Neural cell (in vitro differentiated cells): ENCODE results near the gene QSOX2.

Source experiments
- EP300 ChIP-seq: fragments of 450-650 bp; conservative IDR thresholded peaks from 2 replicates; pipeline ENCODE4 v1.6.1; 2014; ENCODE audit warnings: antibody characterized with exemption, mild to moderate bottlenecking, moderate library complexity; ENCODE audit not compliant: poor library complexity, severe bottlenecking
- EZH2 ChIP-seq: fragments of 200-600, 300-800 bp; shearing (Covaris generic), sonication (generic); IDR thresholded peaks from 2 replicates; pipeline ENCODE4 v1.6.1; 2014; ENCODE audit warnings: antibody characterized with exemption, low read length, borderline replicate concordance, mild to moderate bottlenecking; ENCODE audit not compliant: insufficient read depth, poor library complexity, severe bottlenecking
- RAD21 ChIP-seq: fragments of 450-650 bp; conservative IDR thresholded peaks from 2 replicates; pipeline ENCODE4 v1.6.1; 2014; ENCODE audit warnings: antibody characterized with exemption, mild to moderate bottlenecking, moderate library complexity
- TF ChIP-seq, protein P1 (sequence below): fragments of 450-650 bp; IDR thresholded peaks from 2 replicates; pipeline ENCODE4 v1.5.1; 2014; ENCODE audit warnings: antibody characterized with exemption, mild to moderate bottlenecking, moderate library complexity; ENCODE audit not compliant: poor library complexity, severe bottlenecking
- TF ChIP-seq, protein P2 (sequence below): IDR thresholded peaks from 2 replicates; pipeline ENCODE4 v1.6.1; 2012; ENCODE audit warnings: borderline replicate concordance

DNA sequence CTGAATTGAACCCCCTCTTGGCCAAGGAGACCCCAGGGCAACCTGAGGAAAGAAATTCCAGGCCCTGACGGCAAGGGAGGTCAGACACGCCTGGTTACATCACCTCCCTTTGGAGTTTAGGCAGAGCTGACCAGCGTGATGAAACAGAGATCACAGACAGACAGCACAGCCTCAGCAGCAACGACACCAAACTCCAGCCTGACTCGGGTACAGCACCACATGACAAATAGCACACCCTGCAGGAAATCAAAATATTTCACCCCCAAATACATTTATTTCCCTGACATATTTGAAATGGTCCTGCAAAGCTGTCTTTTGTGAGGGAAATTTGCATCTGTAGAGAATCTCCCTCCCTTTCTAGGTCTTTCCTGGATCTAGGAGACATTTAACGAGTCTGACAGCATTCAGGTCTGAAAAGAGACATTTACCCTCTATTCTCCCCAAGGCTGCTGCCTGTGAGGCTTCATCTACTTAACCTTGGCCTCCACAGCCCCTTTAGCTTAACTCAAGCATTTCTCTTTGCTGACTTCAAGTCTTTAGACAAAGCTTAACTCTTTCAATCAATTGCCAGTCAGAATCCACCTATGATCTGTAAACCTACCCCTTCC is 2.6 kb downstream of the QSOX2 start:
- TF ChIP-seq, protein P1, sequence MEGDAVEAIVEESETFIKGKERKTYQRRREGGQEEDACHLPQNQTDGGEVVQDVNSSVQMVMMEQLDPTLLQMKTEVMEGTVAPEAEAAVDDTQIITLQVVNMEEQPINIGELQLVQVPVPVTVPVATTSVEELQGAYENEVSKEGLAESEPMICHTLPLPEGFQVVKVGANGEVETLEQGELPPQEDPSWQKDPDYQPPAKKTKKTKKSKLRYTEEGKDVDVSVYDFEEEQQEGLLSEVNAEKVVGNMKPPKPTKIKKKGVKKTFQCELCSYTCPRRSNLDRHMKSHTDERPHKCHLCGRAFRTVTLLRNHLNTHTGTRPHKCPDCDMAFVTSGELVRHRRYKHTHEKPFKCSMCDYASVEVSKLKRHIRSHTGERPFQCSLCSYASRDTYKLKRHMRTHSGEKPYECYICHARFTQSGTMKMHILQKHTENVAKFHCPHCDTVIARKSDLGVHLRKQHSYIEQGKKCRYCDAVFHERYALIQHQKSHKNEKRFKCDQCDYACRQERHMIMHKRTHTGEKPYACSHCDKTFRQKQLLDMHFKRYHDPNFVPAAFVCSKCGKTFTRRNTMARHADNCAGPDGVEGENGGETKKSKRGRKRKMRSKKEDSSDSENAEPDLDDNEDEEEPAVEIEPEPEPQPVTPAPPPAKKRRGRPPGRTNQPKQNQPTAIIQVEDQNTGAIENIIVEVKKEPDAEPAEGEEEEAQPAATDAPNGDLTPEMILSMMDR = no peak
- TF ChIP-seq, protein P2, sequence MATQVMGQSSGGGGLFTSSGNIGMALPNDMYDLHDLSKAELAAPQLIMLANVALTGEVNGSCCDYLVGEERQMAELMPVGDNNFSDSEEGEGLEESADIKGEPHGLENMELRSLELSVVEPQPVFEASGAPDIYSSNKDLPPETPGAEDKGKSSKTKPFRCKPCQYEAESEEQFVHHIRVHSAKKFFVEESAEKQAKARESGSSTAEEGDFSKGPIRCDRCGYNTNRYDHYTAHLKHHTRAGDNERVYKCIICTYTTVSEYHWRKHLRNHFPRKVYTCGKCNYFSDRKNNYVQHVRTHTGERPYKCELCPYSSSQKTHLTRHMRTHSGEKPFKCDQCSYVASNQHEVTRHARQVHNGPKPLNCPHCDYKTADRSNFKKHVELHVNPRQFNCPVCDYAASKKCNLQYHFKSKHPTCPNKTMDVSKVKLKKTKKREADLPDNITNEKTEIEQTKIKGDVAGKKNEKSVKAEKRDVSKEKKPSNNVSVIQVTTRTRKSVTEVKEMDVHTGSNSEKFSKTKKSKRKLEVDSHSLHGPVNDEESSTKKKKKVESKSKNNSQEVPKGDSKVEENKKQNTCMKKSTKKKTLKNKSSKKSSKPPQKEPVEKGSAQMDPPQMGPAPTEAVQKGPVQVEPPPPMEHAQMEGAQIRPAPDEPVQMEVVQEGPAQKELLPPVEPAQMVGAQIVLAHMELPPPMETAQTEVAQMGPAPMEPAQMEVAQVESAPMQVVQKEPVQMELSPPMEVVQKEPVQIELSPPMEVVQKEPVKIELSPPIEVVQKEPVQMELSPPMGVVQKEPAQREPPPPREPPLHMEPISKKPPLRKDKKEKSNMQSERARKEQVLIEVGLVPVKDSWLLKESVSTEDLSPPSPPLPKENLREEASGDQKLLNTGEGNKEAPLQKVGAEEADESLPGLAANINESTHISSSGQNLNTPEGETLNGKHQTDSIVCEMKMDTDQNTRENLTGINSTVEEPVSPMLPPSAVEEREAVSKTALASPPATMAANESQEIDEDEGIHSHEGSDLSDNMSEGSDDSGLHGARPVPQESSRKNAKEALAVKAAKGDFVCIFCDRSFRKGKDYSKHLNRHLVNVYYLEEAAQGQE = no peak
- no peak for TF ChIP-seq EZH2
- no peak for TF ChIP-seq EP300
- TF ChIP-seq RAD21 = no peak
